Smooth muscle cell of trachea (primary cell): Measurements from ENCODE around the gene CEP128. TPM values are rescaled to one million over a fixed set of nuclear protein-coding genes. Genes with fewer than 3 reads are reported as not detected.

Experiments used
- total RNA-seq: library from RNA; depleted of rRNA; stranded (reverse); fragments of >200 nt; gene quantifications from 2 replicates; pipeline ENCODE4 v1.2.1, GENCODE V29; 2014

The CEP128 gene
- total RNA-seq: 1.8 and 15.0 TPM in 2 replicates

DNA sequence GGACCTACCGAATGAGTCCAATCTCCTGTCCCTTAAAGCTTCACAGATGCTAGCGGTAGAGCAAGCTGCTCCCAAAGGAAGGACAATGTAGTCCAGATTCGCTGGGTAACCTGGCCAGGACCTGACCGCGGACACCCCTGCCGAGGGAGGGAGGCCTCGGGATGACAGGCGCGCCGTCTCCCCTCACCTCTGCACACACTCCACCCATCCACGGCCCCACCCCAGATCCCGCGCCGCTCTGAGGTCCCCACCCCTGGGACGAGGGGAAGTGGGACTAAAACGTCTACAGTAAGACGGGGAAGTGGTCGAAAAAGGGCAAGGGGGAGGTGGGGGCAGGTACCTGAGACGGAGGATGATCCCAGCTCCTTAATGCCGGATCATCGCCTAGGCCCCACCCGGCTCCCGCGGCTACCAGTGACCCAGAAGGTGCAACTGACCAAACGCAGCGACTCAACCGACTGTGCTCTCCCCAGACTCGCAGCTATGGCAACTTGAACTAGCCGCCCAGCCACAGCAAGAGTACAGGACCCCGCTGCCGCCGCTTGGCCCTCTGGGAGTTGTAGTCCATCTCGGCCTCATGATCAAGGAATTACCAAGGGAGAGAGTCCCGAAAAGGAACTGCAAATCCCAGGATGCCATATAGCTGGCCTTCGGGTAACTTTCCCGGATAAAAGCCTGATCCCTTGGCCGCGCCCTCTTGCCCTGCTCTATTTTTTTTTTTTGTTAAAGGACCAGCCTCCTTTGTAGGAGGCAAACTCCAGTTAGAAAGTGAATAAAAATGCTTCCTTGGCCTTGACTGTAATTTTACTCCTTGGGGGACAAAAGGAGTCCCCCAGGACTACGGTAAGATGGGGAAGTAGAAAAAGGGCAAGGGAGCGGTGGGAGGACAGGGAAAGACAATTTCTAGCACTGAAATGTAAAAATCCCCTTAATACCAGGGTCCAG is at the start of gene CEP128:
TSS of gene CEP128 (minus strand) at position 498 of the 945 bp plus-strand sequence.

DNA sequence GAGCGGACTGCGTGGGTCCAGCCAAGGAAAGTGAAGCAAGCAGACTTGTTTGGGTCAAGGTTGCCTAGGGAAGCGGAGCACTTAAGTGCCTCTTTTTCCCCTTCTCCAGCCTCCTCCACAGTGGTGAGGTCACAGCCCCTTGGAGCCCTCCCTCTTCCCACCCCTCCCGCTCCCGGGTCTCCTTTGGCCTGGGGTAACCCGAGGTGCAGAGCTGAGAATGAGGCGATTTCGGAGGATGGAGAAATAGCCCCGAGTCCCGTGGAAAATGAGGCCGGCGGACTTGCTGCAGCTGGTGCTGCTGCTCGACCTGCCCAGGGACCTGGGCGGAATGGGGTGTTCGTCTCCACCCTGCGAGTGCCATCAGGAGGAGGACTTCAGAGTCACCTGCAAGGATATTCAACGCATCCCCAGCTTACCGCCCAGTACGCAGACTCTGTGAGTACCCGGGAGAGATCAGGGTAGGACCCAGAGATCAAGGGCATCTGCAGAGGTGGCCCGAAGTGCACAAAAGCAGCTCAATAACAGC is 13.9 kb upstream of the CEP128 start, which contains the start of gene TSHR:
TSS of gene TSHR (plus strand) at position 206 of the 526 bp plus-strand sequence. CDS start at position 266, 60 bp downstream.

Other genes starting within 250 kb of the CEP128 start
- 0.33 TPM in 1 of 2 replicates, not detected in the other for gene TSHR, start 13.9 kb upstream of the CEP128 start, total RNA-seq